ENCODE results near the gene KCNE5. TPM values are rescaled to one million over a fixed set of nuclear protein-coding genes. Genes with fewer than 3 reads are reported as not detected.
A peak's percentile ranks its signal among the peaks of the same experiment; 100 is the strongest.
"Not testable (repeated sequence)": the region's sequence is repeated elsewhere in the genome, so short reads cannot be mapped to it uniquely, and the experiment has no call there.

KCNE5 gene
- total RNA-seq, 6 donors from 2014 or later: 0.44 to 3.4 (median 0.76) TPM; not detected in 1

DNA sequence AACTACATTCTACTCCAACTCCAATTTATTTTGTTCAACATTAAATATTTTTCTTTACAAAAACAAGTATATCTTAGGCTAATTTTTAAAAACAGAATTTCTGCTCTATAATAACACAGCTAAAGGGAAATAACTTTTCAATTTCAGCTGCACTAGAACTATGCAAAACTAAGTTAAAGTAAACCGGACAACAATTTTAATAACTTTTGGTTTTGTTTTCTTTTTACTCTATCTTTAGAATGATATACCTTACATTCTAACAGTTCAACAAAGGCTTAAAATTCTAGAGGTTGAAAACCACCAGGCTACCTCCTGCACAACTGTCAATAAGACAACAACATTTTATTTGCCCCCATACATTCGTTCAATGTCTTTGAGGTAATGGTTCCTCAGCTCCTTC is 18.7 kb upstream of the KCNE5 start:
- Histone ChIP-seq H3K27me3 (no peaks in the 10 kb centered on the region), H3K4me1 (no peaks in the 10 kb centered on the region), H3K27ac (no peak overlapping the region), H3K36me3 (no peaks in the 10 kb centered on the region), H3K9me3 (no peaks in the 10 kb centered on the region), H3K4me3 (no peak overlapping the region)
- DNase-seq (no peak), ATAC-seq (ENCODE audit: low FRiP score in 2 of 2) (no peak)
- 75 to 90% methylated on average over 2 of the region's 2 CpGs for WGBS, 2 donors
- TF ChIP-seq POLR2AphosphoS5 (IDR thresholded peaks at IDR 0.05): no peak
- TF ChIP-seq POLR2A (IDR thresholded peaks at IDR 0.05): no peak
- TF ChIP-seq, protein P1, sequence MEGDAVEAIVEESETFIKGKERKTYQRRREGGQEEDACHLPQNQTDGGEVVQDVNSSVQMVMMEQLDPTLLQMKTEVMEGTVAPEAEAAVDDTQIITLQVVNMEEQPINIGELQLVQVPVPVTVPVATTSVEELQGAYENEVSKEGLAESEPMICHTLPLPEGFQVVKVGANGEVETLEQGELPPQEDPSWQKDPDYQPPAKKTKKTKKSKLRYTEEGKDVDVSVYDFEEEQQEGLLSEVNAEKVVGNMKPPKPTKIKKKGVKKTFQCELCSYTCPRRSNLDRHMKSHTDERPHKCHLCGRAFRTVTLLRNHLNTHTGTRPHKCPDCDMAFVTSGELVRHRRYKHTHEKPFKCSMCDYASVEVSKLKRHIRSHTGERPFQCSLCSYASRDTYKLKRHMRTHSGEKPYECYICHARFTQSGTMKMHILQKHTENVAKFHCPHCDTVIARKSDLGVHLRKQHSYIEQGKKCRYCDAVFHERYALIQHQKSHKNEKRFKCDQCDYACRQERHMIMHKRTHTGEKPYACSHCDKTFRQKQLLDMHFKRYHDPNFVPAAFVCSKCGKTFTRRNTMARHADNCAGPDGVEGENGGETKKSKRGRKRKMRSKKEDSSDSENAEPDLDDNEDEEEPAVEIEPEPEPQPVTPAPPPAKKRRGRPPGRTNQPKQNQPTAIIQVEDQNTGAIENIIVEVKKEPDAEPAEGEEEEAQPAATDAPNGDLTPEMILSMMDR (IDR thresholded peaks at IDR 0.05): no peak

DNA sequence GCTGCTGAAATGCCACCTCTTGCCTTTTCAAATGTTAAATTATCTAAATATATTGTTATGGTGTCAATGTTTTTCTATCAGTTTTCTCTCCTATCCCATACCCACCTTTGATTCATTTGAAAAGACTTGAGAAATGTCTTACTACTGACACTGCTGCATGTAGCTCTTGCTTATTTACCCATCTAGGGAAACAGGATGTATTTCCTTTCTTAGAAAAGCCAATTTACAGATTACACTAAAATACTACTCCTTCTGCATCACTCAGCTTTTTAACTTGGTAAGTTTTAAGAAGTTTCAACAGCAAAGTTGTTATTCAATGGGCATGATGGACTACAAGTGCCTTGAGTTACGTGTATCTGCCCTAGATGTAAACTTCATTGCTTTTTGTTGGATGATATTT is 13.2 kb upstream of the KCNE5 start:
- Histone ChIP-seq H3K27me3 (no peaks in the 10 kb centered on the region), H3K4me3 (no peak overlapping the region), H3K9me3 (no peaks in the 10 kb centered on the region), H3K4me1 (no peaks in the 10 kb centered on the region), H3K36me3 (no peaks in the 10 kb centered on the region), H3K27ac (no peak overlapping the region)
- TF ChIP-seq POLR2AphosphoS5 (IDR thresholded peaks at IDR 0.05) (no peak), EP300 (IDR thresholded peaks at IDR 0.05) (no peak), POLR2A (IDR thresholded peaks at IDR 0.05) (no peak)
- TF ChIP-seq, protein P1 (IDR thresholded peaks at IDR 0.05): no peak
- 70 to 97% methylated on average over 1 of the region's 1 CpG for WGBS, 2 donors
- DNase-seq: no peak
- no peak for ATAC-seq (ENCODE audit: low FRiP score in 2 of 2)

DNA sequence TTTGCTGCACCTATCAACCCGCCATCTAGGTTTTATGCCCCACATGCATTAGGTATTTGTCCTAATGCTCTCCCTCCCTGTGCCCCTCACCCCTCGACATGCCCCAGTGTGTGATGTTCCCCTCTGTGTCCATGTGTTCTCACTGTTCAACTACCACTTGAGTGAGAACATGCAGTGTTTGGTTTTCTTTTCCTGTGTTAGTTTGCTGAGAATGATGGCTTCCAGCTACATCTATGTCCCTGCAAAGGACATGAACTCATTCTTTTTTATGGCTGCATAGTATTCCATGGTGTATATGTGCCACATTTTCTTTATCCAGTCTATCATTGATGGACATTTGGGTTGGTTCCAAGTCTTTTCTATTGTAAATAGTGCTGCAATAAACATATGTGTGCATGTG is 12.5 kb upstream of the KCNE5 start:
- not testable (repeated sequence) for ATAC-seq (ENCODE audit: low FRiP score in 2 of 2); H3K4me3 ChIP-seq; H3K27ac ChIP-seq; H3K4me1 ChIP-seq; H3K36me3 ChIP-seq; H3K9me3 ChIP-seq; H3K27me3 ChIP-seq; DNase-seq
- 79 to 97% methylated on average over 2 of the region's 2 CpGs for WGBS, 2 donors

DNA sequence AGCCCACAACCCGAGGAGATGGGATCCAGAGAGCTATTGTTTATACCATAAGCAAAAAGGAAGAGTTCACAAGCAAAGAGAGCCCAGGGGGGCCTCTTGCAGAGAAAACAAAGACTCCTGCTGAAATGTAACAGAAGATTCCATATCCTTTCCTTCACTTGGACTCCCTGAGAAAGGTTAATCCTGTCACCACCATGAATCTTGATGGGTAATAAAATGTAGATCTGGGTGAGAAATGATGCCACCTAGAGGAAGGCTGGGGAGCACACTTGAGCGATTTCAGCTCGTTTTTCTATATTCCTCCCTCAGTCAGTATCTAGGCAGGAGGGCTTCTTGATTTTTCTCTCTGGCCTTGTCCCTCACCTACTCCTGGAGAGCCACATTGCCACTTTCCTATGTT is 10.2 kb upstream of the KCNE5 start:
- WGBS, 2 donors: 35 to 36% methylated on average over 3 of the region's 3 CpGs
- H3K4me1 ChIP-seq: no peaks in the 10 kb centered on the region
- H3K27me3 ChIP-seq: no peaks in the 10 kb centered on the region
- ATAC-seq (ENCODE audit: low FRiP score in 2 of 2) (no peak), DNase-seq (no peak)
- no peak for TF ChIP-seq POLR2A (IDR thresholded peaks at IDR 0.05)
- TF ChIP-seq, protein P1 (IDR thresholded peaks at IDR 0.05): peak in 4 of 6 experiments; percentile 6 to 37 (median 28)
- no peaks in the 10 kb centered on the region for H3K36me3 ChIP-seq
- no peak overlapping the region for H3K27ac ChIP-seq
- no peak overlapping the region for H3K4me3 ChIP-seq
- no peaks in the 10 kb centered on the region for H3K9me3 ChIP-seq

DNA sequence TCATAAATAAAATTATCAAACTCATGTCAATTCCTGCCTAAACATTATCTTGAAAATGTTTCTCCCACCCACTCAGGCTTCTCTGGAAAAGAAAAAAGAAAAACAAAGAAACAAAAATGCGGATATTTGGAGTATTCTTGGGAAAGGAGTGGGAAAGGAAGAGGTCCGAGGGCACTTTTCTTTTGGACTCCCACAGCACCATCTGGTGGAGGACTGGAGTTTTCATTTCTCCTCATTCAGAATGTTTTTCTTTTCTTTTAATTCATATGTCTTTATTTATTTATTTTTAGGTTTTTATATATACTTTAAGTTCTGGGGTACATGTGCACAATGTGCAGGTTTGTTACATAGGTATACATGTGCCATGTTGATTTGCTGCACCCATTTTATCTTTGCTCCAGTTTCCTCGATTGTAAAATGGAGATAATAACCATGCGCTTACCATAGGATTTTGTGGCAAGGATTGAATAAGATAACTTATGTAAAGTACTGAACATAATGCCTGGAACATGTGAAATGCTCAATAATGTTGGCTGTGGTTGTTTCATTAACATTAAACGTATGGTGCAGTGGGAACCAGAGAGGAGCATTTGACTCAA is 8.0 kb upstream of the KCNE5 start:
- TF ChIP-seq, protein P1 (IDR thresholded peaks at IDR 0.05): peak in 4 of 6 experiments; percentile 19 to 24 (median 22)
- TF ChIP-seq EP300 (IDR thresholded peaks at IDR 0.05) (no peak), POLR2AphosphoS5 (IDR thresholded peaks at IDR 0.05) (no peak)
- no peak overlapping the region for H3K27ac ChIP-seq
- no peaks in the 10 kb centered on the region for H3K36me3 ChIP-seq
- no peaks in the 10 kb centered on the region for H3K9me3 ChIP-seq
- WGBS, 2 donors: 53% methylated on average over 5 of the region's 5 CpGs
- ATAC-seq (ENCODE audit: low FRiP score in 2 of 2): no peak
- no peaks in the 10 kb centered on the region for H3K4me1 ChIP-seq
- no peaks in the 10 kb centered on the region for H3K27me3 ChIP-seq
- H3K4me3 ChIP-seq: no peak overlapping the region
- DNase-seq: no peak
